ENCODE data around the gene SGMS1.
A peak's percentile ranks its signal among the peaks of the same experiment; 100 is the strongest.

SGMS1 gene

GRCh38 chr10:50566150-50566549 lies 57.6 kb downstream of the SGMS1 start:
- in situ Hi-C loops (cut with MboI; ENCODE audit: low pct_unique_long_range_greater_than_20kb, low sequenced_read_pairs, unreplicated experiment) = no loop called here
- DNase-seq (ENCODE audit: low spot score) = no peak
- TF ChIP-seq CTCF (IDR thresholded peaks at IDR 0.05; ENCODE audit: extremely low read depth, insufficient read depth, missing control alignments) = no peak

GRCh38 chr10:50565301-50566083 lies 58.3 kb downstream of the SGMS1 start:
- in situ Hi-C loops (cut with MboI; ENCODE audit: low pct_unique_long_range_greater_than_20kb, low sequenced_read_pairs, unreplicated experiment) = no loop called here
- DNase-seq (ENCODE audit: low spot score) = no peak
- no peak for TF ChIP-seq CTCF (IDR thresholded peaks at IDR 0.05; ENCODE audit: extremely low read depth, insufficient read depth, missing control alignments)

GRCh38 chr10:50563906-50564305 lies 59.9 kb downstream of the SGMS1 start:
- in situ Hi-C loops (cut with MboI; ENCODE audit: low pct_unique_long_range_greater_than_20kb, low sequenced_read_pairs, unreplicated experiment) = no loop called here
- no peak for TF ChIP-seq CTCF (IDR thresholded peaks at IDR 0.05; ENCODE audit: extremely low read depth, insufficient read depth, missing control alignments)
- DNase-seq (ENCODE audit: low spot score) = no peak

- TF ChIP-seq CTCF (IDR thresholded peaks at IDR 0.05; ENCODE audit: extremely low read depth, insufficient read depth, missing control alignments) = peak; percentile 51
- DNase-seq (ENCODE audit: low spot score) = peak; percentile 44
- in situ Hi-C loops (cut with MboI; ENCODE audit: low pct_unique_long_range_greater_than_20kb, low sequenced_read_pairs, unreplicated experiment) = no loop called here
These were observed 61.9 kb downstream of the SGMS1 start for GRCh38 chr10:50561816-50562215.

GRCh38 chr10:50561266-50561665 lies 62.5 kb downstream of the SGMS1 start:
- in situ Hi-C loops (cut with MboI; ENCODE audit: low pct_unique_long_range_greater_than_20kb, low sequenced_read_pairs, unreplicated experiment) = no loop called here
- no peak for TF ChIP-seq CTCF (IDR thresholded peaks at IDR 0.05; ENCODE audit: extremely low read depth, insufficient read depth, missing control alignments)
- DNase-seq (ENCODE audit: low spot score) = no peak

GRCh38 chr10:50560370-50560769 lies 63.4 kb downstream of the SGMS1 start:
- in situ Hi-C loops (cut with MboI; ENCODE audit: low pct_unique_long_range_greater_than_20kb, low sequenced_read_pairs, unreplicated experiment) = no loop called here
- no peak for DNase-seq (ENCODE audit: low spot score)
- no peak for TF ChIP-seq CTCF (IDR thresholded peaks at IDR 0.05; ENCODE audit: extremely low read depth, insufficient read depth, missing control alignments)

Data from GM13977 (cell line).